ENCODE results near the gene PRKCE. TPM values are rescaled to one million over a fixed set of nuclear protein-coding genes. Genes with fewer than 3 reads are reported as not detected.

The PRKCE gene
- polyA plus RNA-seq, 1 of the 3 experiments (the other 2 are of a cell fraction): 16.3 TPM

DNA sequence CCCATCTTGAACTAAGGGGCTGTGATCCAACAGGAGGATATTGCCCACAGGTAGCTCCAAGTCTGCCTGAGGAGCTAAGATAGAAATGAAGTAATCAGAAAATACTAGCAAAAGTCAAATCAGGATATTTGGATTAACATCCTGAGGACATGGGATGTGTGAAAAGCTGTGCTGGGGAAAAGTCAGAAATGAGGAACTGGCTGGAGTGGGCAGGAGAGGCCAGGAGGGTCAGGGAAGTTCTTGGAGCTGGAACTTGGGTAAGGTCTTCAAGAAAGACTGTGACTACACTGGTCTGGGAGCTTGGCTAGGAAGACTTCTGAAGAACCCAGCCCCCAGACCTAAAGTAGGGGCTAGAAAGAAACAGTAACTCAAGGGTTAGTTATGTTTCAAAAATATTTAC, 250.9 kb downstream of the PRKCE start:
- Histone ChIP-seq H3K27me3 (ENCODE audit: insufficient read depth) (no peaks in the 10 kb centered on the region), H4K20me1 (ENCODE audit: insufficient read depth) (no peaks in the 10 kb centered on the region), H3K4me3 (ENCODE audit: low read depth in 2 of 2, low read length in 1 of 2) (no peak overlapping the region), H3K79me2 (ENCODE audit: insufficient read depth) (no peaks in the 10 kb centered on the region), H3K9ac (no peak overlapping the region), H3F3A (replicated peaks; ENCODE audit: insufficient read depth) (no peaks in the 10 kb centered on the region), H3K9me3 (no peaks in the 10 kb centered on the region), H3K4me2 (no peak overlapping the region), H3K36me3 (replicated peaks in 1 of 2; ENCODE audit: control insufficient read depth in 1 of 2, insufficient read depth in 2 of 2, low read length in 1 of 2) (no peaks in the 10 kb centered on the region), H3K4me1 (ENCODE audit: control insufficient read depth in 1 of 2, insufficient read depth in 2 of 2, low read depth in 1 of 2, low read length in 1 of 2) (peaks cover 0 to 5% of the 10 kb centered on the region in 2 experiments; a peak in 1 of 4 replicates), H2AFZ (ENCODE audit: low read depth) (no peak overlapping the region), H3K27ac (ENCODE audit: low read depth in 2 of 2, low read length in 1 of 2) (no peak overlapping the region), H3K9me2 (no peaks in the 10 kb centered on the region)
- ChIA-PET CTCF (interaction anchor here (0.6 to 1.6 kb wide), 8 partner anchors 12 to 595 kb away, joined by 3 to 4 read pairs (median 3); partner anchors contain the start of gene PRKCE), POLR2A (no interaction called here)
- no peak for DNase-seq
- TF ChIP-seq CHD2 (IDR thresholded peaks at IDR 0.05; ENCODE audit: low read length, partially characterized antibody): no peak
- no peak for TF ChIP-seq JUND (IDR thresholded peaks at IDR 0.05)
- TF ChIP-seq, protein P1, sequence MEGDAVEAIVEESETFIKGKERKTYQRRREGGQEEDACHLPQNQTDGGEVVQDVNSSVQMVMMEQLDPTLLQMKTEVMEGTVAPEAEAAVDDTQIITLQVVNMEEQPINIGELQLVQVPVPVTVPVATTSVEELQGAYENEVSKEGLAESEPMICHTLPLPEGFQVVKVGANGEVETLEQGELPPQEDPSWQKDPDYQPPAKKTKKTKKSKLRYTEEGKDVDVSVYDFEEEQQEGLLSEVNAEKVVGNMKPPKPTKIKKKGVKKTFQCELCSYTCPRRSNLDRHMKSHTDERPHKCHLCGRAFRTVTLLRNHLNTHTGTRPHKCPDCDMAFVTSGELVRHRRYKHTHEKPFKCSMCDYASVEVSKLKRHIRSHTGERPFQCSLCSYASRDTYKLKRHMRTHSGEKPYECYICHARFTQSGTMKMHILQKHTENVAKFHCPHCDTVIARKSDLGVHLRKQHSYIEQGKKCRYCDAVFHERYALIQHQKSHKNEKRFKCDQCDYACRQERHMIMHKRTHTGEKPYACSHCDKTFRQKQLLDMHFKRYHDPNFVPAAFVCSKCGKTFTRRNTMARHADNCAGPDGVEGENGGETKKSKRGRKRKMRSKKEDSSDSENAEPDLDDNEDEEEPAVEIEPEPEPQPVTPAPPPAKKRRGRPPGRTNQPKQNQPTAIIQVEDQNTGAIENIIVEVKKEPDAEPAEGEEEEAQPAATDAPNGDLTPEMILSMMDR (IDR thresholded peaks at IDR 0.05): no peak
- TF ChIP-seq SMC3 (IDR thresholded peaks at IDR 0.05; ENCODE audit: low read depth, low read length): no peak
- TF ChIP-seq TEAD4 (IDR thresholded peaks at IDR 0.05; ENCODE audit: borderline replicate concordance, insufficient read depth): no peak
- TF ChIP-seq GATA2 (CRISPR knock-in tag; IDR thresholded peaks at IDR 0.05): no peak
- no peak for TF ChIP-seq RFX5 (IDR thresholded peaks at IDR 0.05; ENCODE audit: low read length)
- TF ChIP-seq, protein P2, sequence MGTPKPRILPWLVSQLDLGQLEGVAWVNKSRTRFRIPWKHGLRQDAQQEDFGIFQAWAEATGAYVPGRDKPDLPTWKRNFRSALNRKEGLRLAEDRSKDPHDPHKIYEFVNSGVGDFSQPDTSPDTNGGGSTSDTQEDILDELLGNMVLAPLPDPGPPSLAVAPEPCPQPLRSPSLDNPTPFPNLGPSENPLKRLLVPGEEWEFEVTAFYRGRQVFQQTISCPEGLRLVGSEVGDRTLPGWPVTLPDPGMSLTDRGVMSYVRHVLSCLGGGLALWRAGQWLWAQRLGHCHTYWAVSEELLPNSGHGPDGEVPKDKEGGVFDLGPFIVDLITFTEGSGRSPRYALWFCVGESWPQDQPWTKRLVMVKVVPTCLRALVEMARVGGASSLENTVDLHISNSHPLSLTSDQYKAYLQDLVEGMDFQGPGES (IDR thresholded peaks at IDR 0.05; ENCODE audit: low read depth, low read length): no peak
- TF ChIP-seq, protein P3, sequence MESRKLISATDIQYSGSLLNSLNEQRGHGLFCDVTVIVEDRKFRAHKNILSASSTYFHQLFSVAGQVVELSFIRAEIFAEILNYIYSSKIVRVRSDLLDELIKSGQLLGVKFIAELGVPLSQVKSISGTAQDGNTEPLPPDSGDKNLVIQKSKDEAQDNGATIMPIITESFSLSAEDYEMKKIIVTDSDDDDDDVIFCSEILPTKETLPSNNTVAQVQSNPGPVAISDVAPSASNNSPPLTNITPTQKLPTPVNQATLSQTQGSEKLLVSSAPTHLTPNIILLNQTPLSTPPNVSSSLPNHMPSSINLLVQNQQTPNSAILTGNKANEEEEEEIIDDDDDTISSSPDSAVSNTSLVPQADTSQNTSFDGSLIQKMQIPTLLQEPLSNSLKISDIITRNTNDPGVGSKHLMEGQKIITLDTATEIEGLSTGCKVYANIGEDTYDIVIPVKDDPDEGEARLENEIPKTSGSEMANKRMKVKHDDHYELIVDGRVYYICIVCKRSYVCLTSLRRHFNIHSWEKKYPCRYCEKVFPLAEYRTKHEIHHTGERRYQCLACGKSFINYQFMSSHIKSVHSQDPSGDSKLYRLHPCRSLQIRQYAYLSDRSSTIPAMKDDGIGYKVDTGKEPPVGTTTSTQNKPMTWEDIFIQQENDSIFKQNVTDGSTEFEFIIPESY (IDR thresholded peaks at IDR 0.05; ENCODE audit: borderline replicate concordance, low read depth): no peak

DNA sequence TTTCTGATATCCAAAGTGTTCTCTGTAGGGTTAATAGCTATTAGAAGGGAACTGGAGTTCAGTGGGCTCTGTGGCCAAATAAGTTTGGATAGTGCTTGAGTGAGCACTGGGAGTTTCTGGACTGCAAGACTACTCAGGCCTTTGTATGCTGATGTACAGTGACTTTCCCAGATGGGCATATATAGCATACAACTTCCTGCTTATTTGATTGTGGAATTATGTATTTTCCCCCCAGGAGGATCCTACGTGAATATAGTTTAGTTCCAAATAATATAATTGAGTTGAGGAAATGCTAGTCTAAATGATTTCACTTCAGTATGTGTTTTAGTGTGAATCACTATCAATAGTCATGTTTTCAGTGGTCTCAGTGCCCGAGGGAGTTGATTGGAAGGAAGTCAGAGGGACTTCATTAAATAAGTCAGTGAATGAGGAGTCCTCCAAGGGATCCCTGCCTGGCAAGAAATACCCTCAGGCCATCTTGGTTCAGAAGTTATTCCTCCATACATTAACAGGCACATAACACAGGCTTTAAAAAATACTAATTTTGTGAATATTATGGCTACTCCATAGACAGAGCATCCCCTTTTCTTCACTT, 251.4 kb downstream of the PRKCE start:
- ChIA-PET CTCF (interaction anchor here (1.0 to 1.6 kb wide), 6 partner anchors 11 to 252 kb away, joined by 3 to 4 read pairs (median 3); partner anchors contain the start of gene PRKCE), POLR2A (no interaction called here)
- no peak overlapping the region for H3K4me3 ChIP-seq (ENCODE audit: low read depth in 2 of 2, low read length in 1 of 2)
- H2AFZ ChIP-seq (ENCODE audit: low read depth): no peak overlapping the region
- 77% methylated on average over 2 of the region's 2 CpGs for WGBS (ENCODE audit: low lambda C conversion rate)
- no peaks in the 10 kb centered on the region for H3K9me2 ChIP-seq
- H3K36me3 ChIP-seq (replicated peaks in 1 of 2; ENCODE audit: control insufficient read depth in 1 of 2, insufficient read depth in 2 of 2, low read length in 1 of 2): no peaks in the 10 kb centered on the region
- no peaks in the 10 kb centered on the region for H3K27me3 ChIP-seq (ENCODE audit: insufficient read depth)
- H3K4me2 ChIP-seq: no peak overlapping the region
- H3K9me3 ChIP-seq: no peaks in the 10 kb centered on the region
- H3K27ac ChIP-seq (ENCODE audit: low read depth in 2 of 2, low read length in 1 of 2): no peak overlapping the region
- H4K20me1 ChIP-seq (ENCODE audit: insufficient read depth): no peaks in the 10 kb centered on the region
- H3K9ac ChIP-seq: no peak overlapping the region
- DNase-seq: no peak
- no peaks in the 10 kb centered on the region for H3K79me2 ChIP-seq (ENCODE audit: insufficient read depth)
- no peaks in the 10 kb centered on the region for H3F3A ChIP-seq (replicated peaks; ENCODE audit: insufficient read depth)
- peaks cover 0 to 5% of the 10 kb centered on the region in 2 experiments; a peak in 1 of 4 replicates for H3K4me1 ChIP-seq (ENCODE audit: control insufficient read depth in 1 of 2, insufficient read depth in 2 of 2, low read depth in 1 of 2, low read length in 1 of 2)
- TF ChIP-seq TAF1 (IDR thresholded peaks at IDR 0.05; ENCODE audit: borderline replicate concordance, low read depth, low read length): no peak
- no peak for TF ChIP-seq MEF2A (IDR thresholded peaks at IDR 0.05; ENCODE audit: borderline replicate concordance, low read depth)
- TF ChIP-seq, protein P4, sequence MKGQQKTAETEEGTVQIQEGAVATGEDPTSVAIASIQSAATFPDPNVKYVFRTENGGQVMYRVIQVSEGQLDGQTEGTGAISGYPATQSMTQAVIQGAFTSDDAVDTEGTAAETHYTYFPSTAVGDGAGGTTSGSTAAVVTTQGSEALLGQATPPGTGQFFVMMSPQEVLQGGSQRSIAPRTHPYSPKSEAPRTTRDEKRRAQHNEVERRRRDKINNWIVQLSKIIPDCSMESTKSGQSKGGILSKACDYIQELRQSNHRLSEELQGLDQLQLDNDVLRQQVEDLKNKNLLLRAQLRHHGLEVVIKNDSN (IDR thresholded peaks at IDR 0.05; ENCODE audit: borderline replicate concordance, low read depth): no peak
- TF ChIP-seq FOXM1 (IDR thresholded peaks at IDR 0.05; ENCODE audit: low read depth): no peak
- no peak for TF ChIP-seq FOSL2 (IDR thresholded peaks at IDR 0.05; ENCODE audit: borderline replicate concordance, low read depth)
- TF ChIP-seq, protein P5, sequence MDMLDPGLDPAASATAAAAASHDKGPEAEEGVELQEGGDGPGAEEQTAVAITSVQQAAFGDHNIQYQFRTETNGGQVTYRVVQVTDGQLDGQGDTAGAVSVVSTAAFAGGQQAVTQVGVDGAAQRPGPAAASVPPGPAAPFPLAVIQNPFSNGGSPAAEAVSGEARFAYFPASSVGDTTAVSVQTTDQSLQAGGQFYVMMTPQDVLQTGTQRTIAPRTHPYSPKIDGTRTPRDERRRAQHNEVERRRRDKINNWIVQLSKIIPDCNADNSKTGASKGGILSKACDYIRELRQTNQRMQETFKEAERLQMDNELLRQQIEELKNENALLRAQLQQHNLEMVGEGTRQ (IDR thresholded peaks at IDR 0.05; ENCODE audit: borderline replicate concordance, low read depth, low read length): no peak
- TF ChIP-seq SMC3 (IDR thresholded peaks at IDR 0.05; ENCODE audit: low read depth, low read length): no peak
- TF ChIP-seq RCOR1 (IDR thresholded peaks at IDR 0.05; ENCODE audit: low read length): no peak
- no peak for TF ChIP-seq FOXJ3 (CRISPR knock-in tag; IDR thresholded peaks at IDR 0.05)
- no peak for TF ChIP-seq EP300 (IDR thresholded peaks at IDR 0.05; ENCODE audit: borderline replicate concordance in 1 of 2, low read depth in 1 of 2, low read length in 1 of 2)
- no peak for TF ChIP-seq GATA2 (CRISPR knock-in tag; IDR thresholded peaks at IDR 0.05)
- TF ChIP-seq TCF12 (IDR thresholded peaks at IDR 0.05): no peak

Measured in SK-N-SH (cell line).